ENCODE results near the gene RAC2.

Gene RAC2

GRCh38 chr22:37270928-37271650 lies 27.0 kb upstream of the RAC2 start:
- no peak overlapping the region for H3K4me3 ChIP-seq (replicated peaks; ENCODE audit: low read depth, low read length)
- TF ChIP-seq CTCF (IDR thresholded peaks at IDR 0.05; ENCODE audit: low read depth, low read length, missing control alignments) = no peak
- no peak for DNase-seq (ENCODE audit: extremely low read depth, low read depth)

GRCh38 chr22:37269936-37270678 lies 26.0 kb upstream of the RAC2 start:
- TF ChIP-seq CTCF (IDR thresholded peaks at IDR 0.05; ENCODE audit: low read depth, low read length, missing control alignments) = no peak
- H3K4me3 ChIP-seq (replicated peaks; ENCODE audit: low read depth, low read length) = no peak overlapping the region
- DNase-seq (ENCODE audit: extremely low read depth, low read depth) = no peak

DNA sequence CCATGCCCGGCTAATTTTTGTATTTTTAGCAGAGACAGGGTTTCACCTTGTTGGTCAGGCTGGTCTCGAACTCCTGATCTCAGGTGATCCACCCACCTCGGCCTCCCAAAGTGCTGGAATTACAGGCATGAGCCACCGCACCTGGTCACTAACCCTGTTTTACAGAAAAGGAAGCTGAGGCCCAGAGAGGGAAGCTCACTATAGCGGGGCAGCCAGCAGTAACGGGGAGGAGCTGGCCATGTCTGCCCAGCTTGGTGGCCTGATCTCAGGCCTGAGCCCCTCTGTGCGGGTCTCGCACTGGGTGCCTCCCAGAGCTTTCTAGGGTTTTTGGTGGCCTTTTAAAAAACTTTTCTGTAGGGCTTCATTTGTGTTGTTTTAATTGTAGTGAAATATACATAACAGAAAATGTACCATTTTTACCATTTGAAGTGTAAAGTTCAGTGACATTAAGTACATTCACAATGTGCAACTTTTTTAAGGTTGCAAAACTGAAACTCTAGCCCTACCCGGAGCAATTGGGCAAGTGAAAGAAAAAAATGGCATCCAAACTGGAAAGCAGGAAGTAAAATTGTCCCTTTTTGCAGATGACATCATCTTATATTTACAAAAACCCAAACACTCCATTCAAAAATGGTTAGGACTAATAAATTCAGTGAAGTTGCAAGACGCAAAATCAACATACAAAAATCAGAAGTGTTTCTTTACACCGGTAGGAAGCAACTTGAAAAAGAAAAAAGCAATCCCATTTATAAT lies 23.8 kb upstream of the RAC2 start:
- no peak for TF ChIP-seq CTCF (IDR thresholded peaks at IDR 0.05; ENCODE audit: low read depth, low read length, missing control alignments)
- DNase-seq (ENCODE audit: extremely low read depth, low read depth) = no peak
- H3K4me3 ChIP-seq (replicated peaks; ENCODE audit: low read depth, low read length) = no peak overlapping the region

- TF ChIP-seq CTCF (IDR thresholded peaks at IDR 0.05; ENCODE audit: low read depth, low read length, missing control alignments) = peak; percentile 94
- no peak for DNase-seq (ENCODE audit: extremely low read depth, low read depth)
- peak overlapping the region; percentile 32 for H3K4me3 ChIP-seq (replicated peaks; ENCODE audit: low read depth, low read length)
Observed at GRCh38 chr22:37267135-37267587, 23.1 kb upstream of the RAC2 start.

DNA sequence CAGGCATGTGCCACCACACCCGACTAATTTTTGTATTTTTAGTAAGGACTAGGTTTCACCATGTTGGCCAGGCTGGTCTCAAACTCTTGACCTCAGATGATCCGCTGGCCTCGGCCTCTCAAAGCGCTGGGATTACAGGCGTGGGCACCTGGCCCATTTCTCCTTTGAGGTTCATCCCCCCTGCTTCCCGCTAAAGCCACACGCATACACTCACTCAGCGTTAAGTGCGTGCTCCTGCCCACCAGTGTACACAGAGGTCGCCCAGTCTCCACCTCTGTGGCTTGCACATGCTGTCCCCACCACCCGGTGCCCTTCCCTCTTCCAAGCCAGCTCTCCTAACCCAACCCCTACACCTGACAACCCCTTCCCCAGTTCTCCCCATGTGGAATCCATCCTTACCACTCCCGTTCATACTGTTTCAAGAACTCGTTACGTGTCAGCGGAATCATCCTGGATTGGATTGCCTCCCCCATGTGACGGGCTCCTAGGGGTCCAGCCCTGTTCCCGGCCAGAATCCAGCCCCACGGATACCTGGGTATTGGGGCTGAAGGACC lies 22.6 kb upstream of the RAC2 start:
- H3K4me3 ChIP-seq (replicated peaks; ENCODE audit: low read depth, low read length) = peak overlapping the region; percentile 32
- TF ChIP-seq CTCF (IDR thresholded peaks at IDR 0.05; ENCODE audit: low read depth, low read length, missing control alignments) = no peak
- no peak for DNase-seq (ENCODE audit: extremely low read depth, low read depth)
